Activated T-cell treated with anti-CD3 and anti-CD28 coated beads for 4 hours (primary cell): ENCODE measurements around the gene LHFPL3.
"Not testable (repeated sequence)": the region's sequence is repeated elsewhere in the genome, so short reads cannot be mapped to it uniquely, and the experiment has no call there.

Experiments
- DNase-seq: peaks from one replicate; pipeline ENCODE4 v3.0.0-alpha.2; 2020

The LHFPL3 gene

GRCh38 chr7:104328296-104328969 is at the start of gene LHFPL3:
Gene LHFPL3 (plus strand): TSS chr7:104328603.
- DNase-seq: no peak

- not testable (repeated sequence) for DNase-seq
Observed at GRCh38 chr7:104281685-104282084, 46.7 kb upstream of the LHFPL3 start.

- DNase-seq: no peak
Observed at GRCh38 chr7:104286839-104287238, 41.6 kb upstream of the LHFPL3 start.

- no peak for DNase-seq
Observed at GRCh38 chr7:104288137-104288536, 40.3 kb upstream of the LHFPL3 start.

GRCh38 chr7:104294291-104294690 is 34.1 kb upstream of the LHFPL3 start:
- no peak for DNase-seq

- DNase-seq: no peak
Observed at GRCh38 chr7:104296266-104296665, 32.1 kb upstream of the LHFPL3 start.

- no peak for DNase-seq
Observed at GRCh38 chr7:104296900-104297299, 31.5 kb upstream of the LHFPL3 start.

GRCh38 chr7:104299323-104299722 is 29.1 kb upstream of the LHFPL3 start:
- DNase-seq: no peak

GRCh38 chr7:104299777-104300176 is 28.6 kb upstream of the LHFPL3 start:
- no peak for DNase-seq

GRCh38 chr7:104306793-104307192 is 21.6 kb upstream of the LHFPL3 start:
- DNase-seq: no peak

- DNase-seq: no peak
Observed at GRCh38 chr7:104317948-104318629, 10.3 kb upstream of the LHFPL3 start.

- no peak for DNase-seq
Observed at GRCh38 chr7:104327534-104327933, 869 bp upstream of the LHFPL3 start.

- no peak for DNase-seq
Observed at GRCh38 chr7:104327938-104328295, 486 bp upstream of the LHFPL3 start.

- DNase-seq: no peak
Observed at GRCh38 chr7:104328970-104329825, 795 bp downstream of the LHFPL3 start.

GRCh38 chr7:104341546-104341945 is 13.1 kb downstream of the LHFPL3 start:
- DNase-seq: no peak

- DNase-seq: no peak
Observed at GRCh38 chr7:104352736-104353135, 24.3 kb downstream of the LHFPL3 start.

- no peak for DNase-seq
Observed at GRCh38 chr7:104357166-104357565, 28.8 kb downstream of the LHFPL3 start.

- no peak for DNase-seq
Observed at GRCh38 chr7:104358446-104359132, 30.2 kb downstream of the LHFPL3 start.

GRCh38 chr7:104362756-104363155 is 34.4 kb downstream of the LHFPL3 start:
- DNase-seq: no peak

- no peak for DNase-seq
Observed at GRCh38 chr7:104363355-104363754, 35.0 kb downstream of the LHFPL3 start.

GRCh38 chr7:104366390-104366789 is 38.0 kb downstream of the LHFPL3 start:
- no peak for DNase-seq

GRCh38 chr7:104367926-104368325 is 39.5 kb downstream of the LHFPL3 start:
- no peak for DNase-seq
